ENCODE results near the gene HOXA4. TPM values are rescaled to one million over a fixed set of nuclear protein-coding genes. Genes with fewer than 3 reads are reported as not detected.

Gene HOXA4
- total RNA-seq, 4 donors from 2014 or later = 1.3 to 2.9 (median 2.0) TPM

GRCh38 chr7:27122077-27122910 is 8.3 kb downstream of the HOXA4 start:
- intact Hi-C loops (cut with DNase I; ENCODE audit: low total_unique reads) = loop anchor here (5.0 kb wide), 1 partner anchor 1590 kb away; no protein-coding TSS in a partner anchor
- no peak overlapping the region for H3K4me3 ChIP-seq (ENCODE audit: low read depth, poor library complexity, severe bottlenecking)
- peak in 1 of 2 donors; percentile 78 for DNase-seq (ENCODE audit: low spot score in 2 of 2)
- WGBS, 2 donors = 87 to 91% methylated on average over 42 of the region's 42 CpGs
- TF ChIP-seq POLR2A (IDR thresholded peaks at IDR 0.05) = no peak

GRCh38 chr7:27121684-27122076 is 8.9 kb downstream of the HOXA4 start:
- intact Hi-C loops (cut with DNase I; ENCODE audit: low total_unique reads) = loop anchor here (5.0 kb wide), 1 partner anchor 1591 kb away; no protein-coding TSS in a partner anchor
- no peak for DNase-seq (ENCODE audit: low spot score in 2 of 2)
- TF ChIP-seq POLR2A (IDR thresholded peaks at IDR 0.05) = no peak
- no peak for TF ChIP-seq CTCF (IDR thresholded peaks at IDR 0.05)
- 94 to 95% methylated on average over 7 of the region's 7 CpGs for WGBS, 2 donors
- no peak overlapping the region for H3K4me3 ChIP-seq (ENCODE audit: low read depth, poor library complexity, severe bottlenecking)

GRCh38 chr7:27119412-27119911 is 11.1 kb downstream of the HOXA4 start:
- H3K4me3 ChIP-seq (ENCODE audit: low read depth, poor library complexity, severe bottlenecking) = no peak overlapping the region
- TF ChIP-seq CTCF (IDR thresholded peaks at IDR 0.05) (no peak), POLR2A (IDR thresholded peaks at IDR 0.05) (no peak)
- intact Hi-C loops (cut with DNase I; ENCODE audit: low total_unique reads) = no loop called here
- WGBS, 2 donors = 79 to 100% methylated on average over 1 of the region's 1 CpG
- DNase-seq (ENCODE audit: low spot score in 2 of 2) = no peak

GRCh38 chr7:27118580-27118979 is 12.0 kb downstream of the HOXA4 start:
- TF ChIP-seq POLR2A (IDR thresholded peaks at IDR 0.05) = no peak
- no peak for TF ChIP-seq CTCF (IDR thresholded peaks at IDR 0.05)
- intact Hi-C loops (cut with DNase I; ENCODE audit: low total_unique reads) = no loop called here
- peak in 1 of 2 donors; percentile 29 for DNase-seq (ENCODE audit: low spot score in 2 of 2)
- WGBS, 2 donors = 74 to 81% methylated on average over 3 of the region's 3 CpGs
- H3K4me3 ChIP-seq (ENCODE audit: low read depth, poor library complexity, severe bottlenecking) = no peak overlapping the region

GRCh38 chr7:27117887-27118491 is 12.6 kb downstream of the HOXA4 start:
- DNase-seq (ENCODE audit: low spot score in 2 of 2) = peak in 1 of 2 donors; percentile 49
- no peak overlapping the region for H3K4me3 ChIP-seq (ENCODE audit: low read depth, poor library complexity, severe bottlenecking)
- TF ChIP-seq POLR2A (IDR thresholded peaks at IDR 0.05) = no peak
- TF ChIP-seq CTCF (IDR thresholded peaks at IDR 0.05) = no peak
- intact Hi-C loops (cut with DNase I; ENCODE audit: low total_unique reads) = no loop called here
- WGBS, 2 donors = 74 to 81% methylated on average over 19 of the region's 19 CpGs
